PC-3 (cell line): ENCODE data around the gene FAM72B. TPM values are rescaled to one million over a fixed set of nuclear protein-coding genes. Genes with fewer than 3 reads are reported as not detected.
A peak's percentile ranks its signal among the peaks of the same experiment; 100 is the strongest.
"Not testable (repeated sequence)": the region's sequence is repeated elsewhere in the genome, so short reads cannot be mapped to it uniquely, and the experiment has no call there.

Experiments used
- ATAC-seq: fragments of 200-7000 bp; cut with Tn5 transposase; 2 replicates; pipeline ENCODE4 v1.9.1; 2020; ENCODE audit warnings: mild to moderate bottlenecking, moderate library complexity
- BruUV-seq: library from RNA; stranded (reverse); fragments of 400-500 nt; replicated peaks from 2 replicates; lab custom pipeline; 2021; lab: Mats Ljungman, UMichigan
- CTCF ChIA-PET: fragments of 300-600 bp; sonication (Branson Sonifier 250); formaldehyde crosslinking; loops from one replicate; lab custom pipeline; 2022; ENCODE audit warnings: antibody characterized with exemption; lab: Charles Lee
- POLR2A ChIA-PET: fragments of 300-600 bp; sonication (Branson Sonifier 250); formaldehyde crosslinking; loops from one replicate; lab custom pipeline; 2022; ENCODE audit warnings: antibody characterized with exemption; ENCODE audit not compliant: unreplicated experiment; lab: Charles Lee
- DNase-seq: peaks from one replicate; pipeline ENCODE4 v3.0.0-alpha.2; 2015
- H2AFZ ChIP-seq: fragments of 300-600 bp; sonication (generic); 2 replicates; pipeline ENCODE4 v1.6.0; 2016; ENCODE audit warnings: antibody characterized with exemption, low read length
- H3F3A ChIP-seq: fragments of 300-600 bp; sonication (generic); one replicate; pipeline ENCODE4 v1.6.0; 2017; ENCODE audit warnings: antibody characterized with exemption, low read length, control low read depth, mild to moderate bottlenecking; ENCODE audit not compliant: unreplicated experiment
- H3K27ac ChIP-seq: fragments of 300-600 bp; sonication (generic); 2 replicates; pipeline ENCODE4 v1.5.1; 2016; ENCODE audit warnings: mild to moderate bottlenecking, low read length
- H3K27me3 ChIP-seq: fragments of 300-600 bp; sonication (generic); 2 replicates; pipeline ENCODE4 v1.6.1; 2016; ENCODE audit warnings: low read length, mixed read lengths
- H3K36me3 ChIP-seq: fragments of 300-600 bp; sonication (generic); 2 replicates; pipeline ENCODE4 v1.6.1; 2016; ENCODE audit warnings: low read depth, mixed run types, low read length, mixed read lengths
- H3K4me1 ChIP-seq: fragments of 300-600 bp; sonication (generic); 2 replicates; pipeline ENCODE4 v1.5.1; 2016; ENCODE audit warnings: low read length; ENCODE audit not compliant: insufficient read depth
- H3K4me2 ChIP-seq: fragments of 300-600 bp; sonication (generic); 2 replicates; pipeline ENCODE4 v1.6.0; 2016; ENCODE audit warnings: low read length
- H3K4me3 ChIP-seq: fragments of 300-600 bp; sonication (generic); 2 replicates; pipeline ENCODE4 v1.5.1; 2016; ENCODE audit warnings: mild to moderate bottlenecking, low read length, mixed read lengths
- H3K79me2 ChIP-seq: fragments of 300-600 bp; sonication (generic); 2 replicates; pipeline ENCODE4 v1.6.1; 2017; ENCODE audit warnings: low read length, mixed read lengths
- H3K9ac ChIP-seq: fragments of 300-600 bp; sonication (generic); 2 replicates; pipeline ENCODE4 v1.6.0; 2016; ENCODE audit warnings: mild to moderate bottlenecking, low read length
- H3K9me2 ChIP-seq: fragments of 300-600 bp; sonication (generic); replicated peaks from 2 replicates; pipeline ENCODE4 v1.6.1; 2016; ENCODE audit warnings: mixed run types, low read length, mixed read lengths
- H3K9me3 ChIP-seq: fragments of 300-600 bp; sonication (generic); 2 replicates; pipeline ENCODE4 v1.6.1; 2016; ENCODE audit warnings: low read length, mixed read lengths
- H4K20me1 ChIP-seq: fragments of 300-600 bp; sonication (generic); 2 replicates; pipeline ENCODE4 v1.6.1; 2016; ENCODE audit warnings: low read length, mixed read lengths
- intact Hi-C: fragments of 100-400 bp; cut with micrococcal nuclease; formaldehyde crosslinking; loops from 2 replicates; pipeline ENCODE4 v1.9.0; 2023
- total RNA-seq: library from RNA; depleted of rRNA; stranded (reverse); fragments of >200 nt; gene quantifications from 2 replicates; pipeline ENCODE4 v1.2.3, GENCODE V29; 2014

Gene FAM72B
- total RNA-seq, 1 experiment from 2014 or later, result 11.6 TPM

GRCh38 chr1:121167225-121167738, 16.9 kb downstream of the FAM72B start:
- BruUV-seq, CTCF ChIA-PET, H3K36me3 ChIP-seq, POLR2A ChIA-PET, H3K9me3 ChIP-seq, ATAC-seq, intact Hi-C loops, H3K4me3 ChIP-seq, H4K20me1 ChIP-seq, H3K27me3 ChIP-seq, H3K9me2 ChIP-seq, H2AFZ ChIP-seq, H3F3A ChIP-seq, H3K4me1 ChIP-seq, H3K79me2 ChIP-seq, H3K27ac ChIP-seq, H3K9ac ChIP-seq, H3K4me2 ChIP-seq: not testable (repeated sequence)
- DNase-seq, result peak; percentile 2

GRCh38 chr1:121165296-121165695, 18.8 kb downstream of the FAM72B start:
- POLR2A ChIA-PET, H3K36me3 ChIP-seq, H3K4me1 ChIP-seq, H3K4me3 ChIP-seq, H3K79me2 ChIP-seq, H2AFZ ChIP-seq, BruUV-seq, intact Hi-C loops, H4K20me1 ChIP-seq, CTCF ChIA-PET, H3K9ac ChIP-seq, H3K9me3 ChIP-seq, H3K9me2 ChIP-seq, H3K27me3 ChIP-seq, H3K4me2 ChIP-seq, ATAC-seq, H3K27ac ChIP-seq, H3F3A ChIP-seq, DNase-seq: not testable (repeated sequence)

- H3K27ac ChIP-seq, H2AFZ ChIP-seq, POLR2A ChIA-PET, H3K4me1 ChIP-seq, BruUV-seq, H3K79me2 ChIP-seq, H3K4me3 ChIP-seq, H3K36me3 ChIP-seq, H3K4me2 ChIP-seq, intact Hi-C loops, H3K9ac ChIP-seq, H3F3A ChIP-seq, H3K27me3 ChIP-seq, H3K9me2 ChIP-seq, H3K9me3 ChIP-seq, CTCF ChIA-PET, H4K20me1 ChIP-seq: not testable (repeated sequence)
- peak; percentile 23 for DNase-seq
- ATAC-seq, result peak; percentile 84
Observed at GRCh38 chr1:121163850-121164757, 20.0 kb downstream of the FAM72B start.

GRCh38 chr1:121161199-121161901, 22.8 kb downstream of the FAM72B start:
- H3K27ac ChIP-seq, H3F3A ChIP-seq, CTCF ChIA-PET, H3K79me2 ChIP-seq, H4K20me1 ChIP-seq, H3K36me3 ChIP-seq, DNase-seq, BruUV-seq, H3K9me3 ChIP-seq, ATAC-seq, POLR2A ChIA-PET, H3K9ac ChIP-seq, H3K4me2 ChIP-seq, H3K9me2 ChIP-seq, H3K27me3 ChIP-seq, intact Hi-C loops, H3K4me1 ChIP-seq, H3K4me3 ChIP-seq, H2AFZ ChIP-seq: not testable (repeated sequence)

GRCh38 chr1:121160118-121160517, 24.0 kb downstream of the FAM72B start:
- H2AFZ ChIP-seq, H3K4me2 ChIP-seq, H3K9me3 ChIP-seq, intact Hi-C loops, H3K9me2 ChIP-seq, H3K27me3 ChIP-seq, H3K9ac ChIP-seq, H3F3A ChIP-seq, H3K4me3 ChIP-seq, H4K20me1 ChIP-seq, CTCF ChIA-PET, BruUV-seq, POLR2A ChIA-PET, H3K4me1 ChIP-seq, H3K79me2 ChIP-seq, H3K27ac ChIP-seq, DNase-seq, ATAC-seq, H3K36me3 ChIP-seq: not testable (repeated sequence)

GRCh38 chr1:121157609-121158008, 26.5 kb downstream of the FAM72B start:
- H3K9me2 ChIP-seq, H3F3A ChIP-seq, H3K79me2 ChIP-seq, BruUV-seq, H3K27ac ChIP-seq, DNase-seq, H3K4me1 ChIP-seq, H3K9me3 ChIP-seq, POLR2A ChIA-PET, intact Hi-C loops, H3K9ac ChIP-seq, H3K4me2 ChIP-seq, H3K4me3 ChIP-seq, H2AFZ ChIP-seq, H3K36me3 ChIP-seq, CTCF ChIA-PET, H4K20me1 ChIP-seq, H3K27me3 ChIP-seq: not testable (repeated sequence)
- peak; percentile 99 for ATAC-seq
